H1 (cell line): ENCODE data around the gene LRBA. TPM values are rescaled to one million over a fixed set of nuclear protein-coding genes. Genes with fewer than 3 reads are reported as not detected.

Source experiments
- NANOG ChIP-seq: IDR thresholded peaks from 2 replicates; pipeline ENCODE4 v1.6.1; 2011; ENCODE audit warnings: low read length, low read depth, mild to moderate bottlenecking, inconsistent platforms; ENCODE audit not compliant: insufficient read depth, poor library complexity, severe bottlenecking
- SRF ChIP-seq: IDR thresholded peaks from 2 replicates; pipeline ENCODE4 v1.6.1; 2011; ENCODE audit warnings: mild to moderate bottlenecking, low read depth, low read length, moderate library complexity
- ZNF274 ChIP-seq: IDR thresholded peaks from 2 replicates; pipeline ENCODE4 v1.7.0; 2012; ENCODE audit warnings: low read length, borderline replicate concordance; ENCODE audit errors: extremely low read depth
- polyA plus RNA-seq, 7 experiments: library from polyadenylated mRNA; depleted of rRNA in 3 of 7; stranded (reverse) in 5 of 7; unstranded in 2 of 7; fragments of >200 nt in 5 of 7; fragments of 200-250 nt in 2 of 7; gene quantifications; 1 replicate in 5 of 7; 2 replicates in 1 of 7; 4 replicates in 1 of 7; pipeline versions ENCODE4 v1.2.1 to v1.2.3, GENCODE V29; 2011 to 2013; ENCODE audit warnings: missing spikeins in 2 of 7, mixed read lengths in 2 of 7
- total RNA-seq: library from RNA; stranded (reverse); fragmentation: NEBNext Ultra II Directional; extraction: Animal tissue kit (Norgen Biotek cat#: 25700); gene quantifications from 2 replicates; pipeline ENCODE4 v1.2.1, GENCODE V29; 2021

LRBA gene
- total and polyA plus RNA-seq, 2 of the 8 experiments (the other 6 are each of a cell fraction or from before 2014, with no cell fraction given): 54.6 to 83.2 TPM

- TF ChIP-seq NANOG (no peak), SRF (no peak), ZNF274 (no peak)
- TF ChIP-seq, all 59 proteins: peak for 0
Measured at GRCh38 chr4:150244600-150244999, 770.5 kb downstream of the LRBA start (continued).
